Heart left ventricle (tissue), 13 donors: ENCODE measurements around the gene MNAT1.

ENCODE experiments used
- POLR2A ChIP-seq, 2 donors: fragments of 450-650 bp; IDR thresholded peaks; one replicate each; pipeline ENCODE4 v1.6.1; 2017; ENCODE audit warnings: antibody characterized with exemption in 2 of 2, mild to moderate bottlenecking in 2 of 2, moderate library complexity in 2 of 2
- TF ChIP-seq, protein P1 (sequence below), 12 donors: fragments of 200-600 bp; sonication (generic) in 4 of 12; IDR thresholded peaks; one replicate each; pipeline versions ENCODE4 v1.5.0 to v1.8.0; 2018 to 2022; ENCODE audit warnings: antibody characterized with exemption in 12 of 12, mild to moderate bottlenecking in 5 of 12
- donor health status: ischemic (EF 13 %, LVEDD 7.1; RV severe dilation, severe dysfunction).
- donor health status: DM: no; HTN: yes; CAD: no.
- donor health status: DM: no; HTN: no; CAD: no.
- donor health status: ischemic (EF 25% LVEDD 6.9; RV normal size, moderate dysfunction).
- donor health status: ischemic (EF 25% LVEDD 5.7; RV mildly dilated, moderate dysfunction).
- donor health status: ischemic (EF 35%, LVEDD 5.7; RV mildly dilated, moderate dysfunction).
- donor health status: nonischemic (EF 11% LVEDD 7.7; RV severe dilation, severe dysfunction).
- donor health status: DM: yes; HTN: yes; CAD: no.
- donor health status: PGD.
- donor health status: ischemic (EF 29% LVEDD 5.4; RV normal size, mild dysfunction).
- donor health status: nonischemic (EF 23%, LVEDD 6.1; RV moderate dilation, normal function).

DNA sequence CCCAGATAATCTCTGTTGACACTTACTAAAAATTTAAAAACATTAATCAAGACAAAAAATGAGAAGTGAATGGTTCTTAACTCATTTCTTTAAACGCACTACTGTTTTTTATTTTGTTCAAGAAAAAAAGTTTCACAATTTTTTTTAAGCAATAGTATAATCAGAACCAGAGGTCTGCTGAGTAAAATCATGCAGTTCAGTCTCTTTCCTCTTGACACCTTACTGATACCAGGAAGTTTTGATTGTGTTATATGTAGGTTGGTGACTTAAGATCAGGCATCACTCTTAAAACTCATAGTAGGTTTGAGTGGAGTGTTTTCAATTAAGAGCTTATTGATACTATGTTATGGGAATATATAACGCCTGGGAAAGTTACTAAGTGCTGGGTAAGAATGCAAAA lies 125.0 kb downstream of the MNAT1 start:
- TF ChIP-seq, protein P1, sequence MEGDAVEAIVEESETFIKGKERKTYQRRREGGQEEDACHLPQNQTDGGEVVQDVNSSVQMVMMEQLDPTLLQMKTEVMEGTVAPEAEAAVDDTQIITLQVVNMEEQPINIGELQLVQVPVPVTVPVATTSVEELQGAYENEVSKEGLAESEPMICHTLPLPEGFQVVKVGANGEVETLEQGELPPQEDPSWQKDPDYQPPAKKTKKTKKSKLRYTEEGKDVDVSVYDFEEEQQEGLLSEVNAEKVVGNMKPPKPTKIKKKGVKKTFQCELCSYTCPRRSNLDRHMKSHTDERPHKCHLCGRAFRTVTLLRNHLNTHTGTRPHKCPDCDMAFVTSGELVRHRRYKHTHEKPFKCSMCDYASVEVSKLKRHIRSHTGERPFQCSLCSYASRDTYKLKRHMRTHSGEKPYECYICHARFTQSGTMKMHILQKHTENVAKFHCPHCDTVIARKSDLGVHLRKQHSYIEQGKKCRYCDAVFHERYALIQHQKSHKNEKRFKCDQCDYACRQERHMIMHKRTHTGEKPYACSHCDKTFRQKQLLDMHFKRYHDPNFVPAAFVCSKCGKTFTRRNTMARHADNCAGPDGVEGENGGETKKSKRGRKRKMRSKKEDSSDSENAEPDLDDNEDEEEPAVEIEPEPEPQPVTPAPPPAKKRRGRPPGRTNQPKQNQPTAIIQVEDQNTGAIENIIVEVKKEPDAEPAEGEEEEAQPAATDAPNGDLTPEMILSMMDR (IDR thresholded peaks at IDR 0.05): no peak
- TF ChIP-seq POLR2A (IDR thresholded peaks at IDR 0.05): no peak
